GM21423 (cell line): ENCODE measurements around the gene FCN1.
"Not testable (repeated sequence)": the region's sequence is repeated elsewhere in the genome, so short reads cannot be mapped to it uniquely, and the experiment has no call there.

Experiments
- ATAC-seq: cut with Tn5 transposase; IDR thresholded peaks from one replicate; pipeline ENCODE4 v1.9.1; 2021; ENCODE audit warnings: mild to moderate bottlenecking, moderate library complexity; ENCODE audit not compliant: unreplicated experiment

Gene FCN1

DNA sequence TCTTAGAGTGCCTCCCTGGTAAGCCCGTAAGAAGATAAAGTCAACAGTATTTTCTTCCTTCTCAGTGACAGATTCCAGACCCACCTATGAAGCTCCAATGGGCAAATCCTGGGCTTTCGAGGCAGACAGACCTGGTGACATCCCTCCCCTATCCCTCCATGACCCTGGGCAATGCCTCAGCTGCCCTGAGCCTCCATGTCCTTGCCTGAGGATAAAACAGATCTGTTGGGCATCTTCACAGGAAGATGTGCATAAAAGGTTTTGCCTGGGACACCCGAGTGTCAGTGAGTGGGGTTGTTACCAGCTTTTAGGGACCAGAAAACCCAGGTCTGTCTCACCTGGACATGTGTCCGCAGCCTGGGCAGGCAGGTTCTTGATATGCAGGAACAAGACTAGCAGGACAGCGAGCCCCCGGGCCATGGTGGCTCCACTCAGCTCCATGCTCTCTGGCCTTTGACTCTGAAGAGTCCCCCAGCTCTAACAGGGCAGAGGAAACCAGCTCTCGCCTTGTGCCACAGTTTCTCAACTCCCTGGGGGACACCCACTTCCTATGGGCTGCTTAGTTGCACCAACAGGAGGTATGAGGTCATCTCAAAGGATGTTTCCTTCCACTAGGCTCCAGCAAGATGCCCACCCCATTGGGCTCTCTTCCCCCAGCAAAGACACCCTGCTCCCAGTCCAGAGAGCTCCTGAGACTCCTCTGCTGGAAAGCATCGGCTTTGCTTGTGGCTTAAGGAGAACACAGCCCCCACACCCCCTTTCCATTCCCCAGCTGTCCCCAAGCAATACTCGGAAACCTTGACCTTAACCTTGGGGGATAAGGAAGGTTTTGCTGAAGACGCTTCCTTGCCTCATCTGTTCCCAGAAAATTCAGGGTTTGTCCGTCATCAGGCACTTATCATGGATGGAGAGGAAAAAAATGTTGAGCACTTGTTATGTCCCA lies at the start of gene FCN1:
Gene FCN1, minus strand, starts transcription at position 482 of the 943 bp plus-strand sequence. Its CDS starts 41 bp downstream, at position 441.
- no peak for ATAC-seq

DNA sequence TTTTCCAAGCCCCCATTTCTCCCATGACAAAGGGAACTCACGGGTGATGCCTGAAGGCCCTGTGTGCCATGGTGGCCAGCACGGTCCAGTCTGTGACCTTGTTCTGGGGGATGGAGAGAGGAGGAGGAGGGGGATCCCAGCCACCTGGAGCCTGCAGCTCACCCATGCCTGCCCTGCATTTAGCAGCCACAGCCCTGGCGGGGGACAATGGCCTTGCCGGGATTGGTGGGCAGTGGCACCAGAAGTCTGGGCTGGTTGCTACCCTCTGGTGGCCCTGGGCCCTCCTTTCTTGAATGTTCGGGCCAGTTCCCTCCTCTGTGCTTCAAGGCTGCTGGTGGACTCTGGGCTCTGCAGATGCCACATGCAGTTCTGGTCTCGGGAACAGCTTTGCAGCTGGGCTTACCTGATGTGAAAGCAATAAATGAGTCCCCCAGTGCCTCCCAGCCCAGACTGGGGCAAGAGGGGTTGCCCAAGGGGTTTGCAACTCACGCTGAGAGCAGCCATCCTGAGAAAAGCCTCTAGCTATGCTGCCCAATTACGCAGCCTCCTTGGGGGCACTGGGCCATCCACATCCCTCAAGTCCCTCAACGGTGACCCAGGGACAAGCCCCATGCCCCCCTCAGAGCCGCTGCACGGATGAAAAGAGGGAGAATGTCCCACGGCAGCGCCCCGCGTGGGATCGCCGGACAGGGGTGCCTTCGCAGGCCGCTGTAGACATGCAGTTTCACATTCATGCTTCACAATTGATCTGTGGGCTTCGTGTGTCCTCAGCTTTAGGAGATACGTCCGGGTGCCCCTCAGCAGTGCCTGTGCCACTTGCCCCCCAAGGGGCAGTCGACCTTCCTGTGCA lies 49.2 kb upstream of the FCN1 start:
- no peak for ATAC-seq

DNA sequence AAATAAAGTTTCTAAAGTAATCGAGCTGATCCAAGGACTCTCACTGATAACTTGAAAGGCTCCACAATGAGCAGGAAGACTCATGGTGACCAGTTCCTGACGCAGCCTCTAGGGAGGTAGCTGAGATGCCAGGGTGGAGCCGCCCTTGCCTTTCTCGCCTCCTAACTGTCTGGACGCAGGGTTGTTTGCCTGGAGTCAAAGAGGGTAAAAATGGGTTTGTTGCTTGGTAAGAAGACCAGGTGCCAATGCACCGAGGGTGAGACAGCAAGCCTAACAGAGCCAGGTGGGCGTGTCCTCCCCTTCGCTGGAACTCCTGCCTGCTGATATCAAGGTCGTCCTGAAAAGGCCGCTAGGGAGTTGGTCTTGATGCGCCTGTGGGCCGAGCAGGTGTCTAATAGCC lies 48.6 kb upstream of the FCN1 start:
- no peak for ATAC-seq

DNA sequence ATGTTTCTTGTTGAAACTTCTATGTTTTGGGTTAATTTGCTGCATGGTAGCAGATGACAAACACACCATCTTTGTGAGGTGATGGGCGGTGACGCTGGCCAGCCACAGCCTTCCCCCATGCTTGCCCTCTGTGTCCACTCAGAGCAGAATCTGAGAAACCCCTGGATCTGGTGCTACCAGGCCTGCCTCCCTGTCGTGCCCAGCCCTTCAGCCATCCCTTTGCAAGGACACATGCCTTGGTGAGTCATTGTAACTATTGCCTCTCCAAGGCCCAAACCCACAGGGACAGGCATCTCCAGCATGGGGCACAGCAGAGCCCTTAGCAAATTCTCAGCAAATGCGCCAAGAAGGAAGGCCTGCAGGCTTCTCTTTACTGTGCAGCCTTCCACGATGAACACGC lies 48.1 kb upstream of the FCN1 start:
- ATAC-seq, result no peak

DNA sequence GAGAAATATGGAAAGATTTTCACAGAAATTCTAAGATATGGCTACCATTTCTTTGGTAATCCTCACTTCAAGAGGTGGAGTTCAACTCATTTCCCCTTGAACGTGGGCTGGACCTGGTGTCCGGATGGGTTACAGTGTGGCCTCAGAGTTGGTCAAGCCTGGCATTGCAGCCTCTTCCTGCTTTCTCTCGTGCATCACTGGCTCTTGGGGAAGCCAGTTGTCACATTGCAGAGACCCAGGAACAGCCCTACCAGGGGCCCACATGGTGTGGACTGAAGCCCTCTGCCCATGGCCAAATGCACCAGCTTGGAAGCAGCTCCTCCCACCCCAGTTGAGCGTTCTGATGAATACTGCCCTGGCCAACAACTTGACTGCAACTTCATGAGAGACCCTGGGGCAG lies 47.7 kb upstream of the FCN1 start:
- ATAC-seq, result no peak

DNA sequence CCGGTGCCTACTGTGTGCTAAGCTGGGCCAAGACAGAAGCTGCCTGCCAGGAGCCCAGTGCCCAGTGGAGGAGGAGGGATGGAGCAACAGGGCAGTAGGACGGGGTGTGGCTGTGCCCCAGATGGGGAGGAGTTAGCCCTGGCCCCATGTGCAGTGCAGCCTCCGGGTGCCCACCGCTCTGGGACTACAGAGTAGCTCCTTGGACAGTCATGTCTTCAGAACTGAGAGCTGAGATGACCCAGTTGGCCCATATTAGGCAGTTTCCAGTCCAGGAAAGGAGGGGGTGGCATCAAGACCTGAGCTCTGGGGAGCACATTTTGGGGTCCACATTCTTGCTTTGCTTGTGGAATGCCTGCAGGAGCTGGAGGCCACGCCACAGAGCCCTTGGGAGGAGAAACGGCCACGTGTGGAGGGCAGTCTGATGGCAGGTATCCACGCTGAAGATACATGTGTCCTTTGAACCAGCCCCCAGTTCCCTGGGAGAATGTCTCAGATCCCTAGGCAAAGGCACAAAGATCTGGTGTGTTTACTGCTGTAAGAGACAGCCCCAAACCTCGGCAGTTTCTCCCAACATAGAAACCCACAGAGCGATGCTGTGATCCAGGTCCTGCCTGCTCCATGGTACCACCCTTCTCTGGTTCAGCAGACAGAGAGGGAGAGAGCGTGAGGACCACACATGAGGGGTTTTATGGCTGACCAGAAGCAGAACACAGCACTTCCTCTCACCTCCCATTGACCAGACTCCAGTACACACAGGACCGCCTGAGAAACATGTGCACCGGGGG lies 46.8 kb upstream of the FCN1 start:
- ATAC-seq, result no peak

DNA sequence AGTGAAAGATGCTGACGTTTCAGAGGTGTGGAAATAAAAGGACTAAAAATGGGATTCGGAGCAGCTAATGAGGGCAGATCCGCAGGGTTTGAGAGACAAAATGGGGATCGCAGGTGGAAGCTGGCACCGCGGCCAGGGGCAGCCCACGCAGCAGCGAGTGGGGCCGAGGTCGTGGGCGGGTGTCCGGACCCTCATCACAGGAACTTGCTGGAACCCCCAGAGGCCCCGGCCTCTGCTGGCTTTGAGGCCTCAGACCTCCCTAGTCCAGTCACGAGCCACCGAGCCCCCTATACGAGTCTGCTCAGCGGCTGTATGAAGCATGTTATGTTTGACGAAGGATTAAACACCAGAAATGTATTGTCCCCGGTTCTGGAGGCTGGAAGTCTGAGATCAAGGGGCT lies 45.8 kb upstream of the FCN1 start:
- ATAC-seq, result no peak

DNA sequence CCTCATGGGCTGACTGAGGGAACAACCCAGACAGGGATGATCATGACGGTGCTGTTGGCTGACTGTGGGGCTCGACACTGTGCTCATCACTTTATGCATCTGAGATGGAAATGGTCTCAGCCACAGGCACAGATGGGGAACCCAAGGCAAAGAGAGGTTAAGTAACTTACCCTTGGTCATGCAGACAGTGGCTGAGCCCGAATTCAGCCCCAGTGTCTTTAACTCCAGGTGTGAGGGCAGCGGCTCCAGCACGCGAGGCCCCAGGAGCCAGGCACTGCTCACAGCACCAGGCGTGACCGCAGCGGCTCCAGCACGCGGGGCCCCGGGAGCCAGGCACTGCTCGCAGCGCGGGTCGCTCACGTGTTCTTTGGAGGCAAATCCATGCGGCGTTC lies 45.3 kb upstream of the FCN1 start:
- ATAC-seq, result no peak

DNA sequence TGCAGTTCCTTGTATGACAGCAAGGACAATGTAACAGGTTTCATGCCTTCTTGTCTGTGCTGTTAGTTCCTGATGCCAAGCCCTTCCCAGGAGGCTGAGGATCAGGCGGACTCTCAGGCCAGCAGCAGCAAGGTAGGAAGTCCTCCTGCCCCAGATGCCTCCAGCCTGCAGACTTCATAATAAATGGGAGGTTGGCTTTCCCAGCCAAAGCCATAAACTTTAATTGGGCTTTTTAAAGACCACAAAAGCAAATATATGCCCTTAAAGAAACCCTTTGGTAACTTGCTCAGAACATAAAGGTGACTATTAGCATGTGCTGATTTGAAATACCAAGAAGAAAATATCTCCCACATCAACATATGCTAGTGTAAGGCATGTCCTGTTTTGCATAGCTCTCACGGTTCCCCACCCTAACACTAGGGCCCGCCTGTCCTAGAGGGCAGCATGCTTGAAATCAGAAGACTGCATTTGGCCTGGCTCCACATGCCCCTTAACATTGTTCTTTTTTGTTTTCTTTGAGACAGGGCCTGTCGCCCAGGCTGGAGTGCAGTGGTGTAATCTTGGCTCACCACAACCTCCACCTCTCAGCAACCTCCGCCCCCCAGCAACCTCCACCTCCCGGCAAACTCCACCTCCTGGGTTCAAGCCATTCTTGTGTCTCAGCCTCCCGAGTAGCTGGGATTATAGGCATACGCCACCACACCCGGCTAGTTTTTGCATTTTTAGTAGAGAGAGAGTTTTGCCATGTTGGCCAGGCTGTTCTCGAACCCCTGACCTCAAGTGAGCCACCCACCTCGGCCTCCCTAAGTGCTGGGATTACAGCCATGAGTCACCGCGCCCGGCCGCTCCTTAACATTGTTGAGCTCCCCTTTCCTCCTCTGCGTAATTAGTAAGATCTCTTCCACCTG lies 44.6 kb upstream of the FCN1 start:
- no peak for ATAC-seq

DNA sequence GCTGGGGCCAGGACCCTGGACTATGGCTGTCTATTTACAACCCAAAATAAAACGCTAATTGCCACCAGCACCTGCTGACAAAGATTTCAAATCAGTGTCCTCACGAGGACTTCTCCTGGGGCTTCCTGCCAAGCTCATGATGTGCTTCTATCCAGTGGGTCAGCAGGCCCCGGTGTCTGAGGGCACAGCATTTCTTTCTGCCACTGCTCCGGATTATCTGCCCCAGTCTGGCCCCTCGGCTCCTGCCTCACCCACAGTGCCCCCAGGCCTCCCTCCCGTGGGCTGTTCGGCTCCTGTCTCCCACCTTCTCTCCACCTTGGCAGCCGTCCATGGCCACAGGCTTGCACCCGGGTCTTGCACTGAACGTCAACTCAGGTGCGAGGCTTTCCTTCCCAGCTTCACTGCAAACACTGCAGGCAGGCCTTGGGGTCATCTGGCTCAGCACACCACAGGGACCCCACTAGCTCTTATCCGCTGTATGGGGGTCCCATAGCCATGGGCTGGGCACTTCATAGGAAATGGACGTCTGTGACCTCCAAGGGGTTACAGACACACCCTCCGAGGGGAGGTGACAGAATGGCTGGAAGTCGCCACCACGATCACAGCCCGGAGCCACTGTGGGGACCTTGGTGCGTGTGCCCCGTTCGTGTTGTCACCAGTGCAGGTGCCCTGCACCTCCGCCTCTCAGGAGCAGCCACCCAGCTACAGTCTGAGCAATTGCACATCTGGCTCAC lies 43.8 kb upstream of the FCN1 start:
- ATAC-seq, result no peak

DNA sequence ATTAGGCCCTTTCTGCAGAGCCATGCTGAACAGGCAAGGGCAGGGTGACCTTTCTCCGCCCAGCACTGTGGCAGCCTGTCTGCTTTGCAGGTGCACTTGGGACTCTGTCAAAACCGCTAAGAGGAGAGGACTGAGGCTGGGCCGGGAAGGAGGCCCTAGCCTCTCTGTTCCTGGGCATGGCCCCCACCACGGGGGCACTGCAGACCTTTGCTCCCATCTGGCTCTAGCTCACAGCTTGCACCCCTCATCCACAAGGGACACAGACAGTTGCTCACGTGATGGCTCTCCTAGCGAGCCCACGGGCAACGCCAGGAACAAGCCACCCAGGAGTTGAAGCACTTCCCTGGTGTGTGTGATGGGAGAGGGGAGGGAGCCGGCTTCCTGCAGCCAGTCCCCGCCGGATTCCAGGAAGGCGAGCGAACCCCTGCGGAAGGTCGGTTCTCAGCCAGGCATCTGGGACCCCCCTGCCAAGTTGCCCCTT lies 43.0 kb upstream of the FCN1 start:
- ATAC-seq, result no peak

DNA sequence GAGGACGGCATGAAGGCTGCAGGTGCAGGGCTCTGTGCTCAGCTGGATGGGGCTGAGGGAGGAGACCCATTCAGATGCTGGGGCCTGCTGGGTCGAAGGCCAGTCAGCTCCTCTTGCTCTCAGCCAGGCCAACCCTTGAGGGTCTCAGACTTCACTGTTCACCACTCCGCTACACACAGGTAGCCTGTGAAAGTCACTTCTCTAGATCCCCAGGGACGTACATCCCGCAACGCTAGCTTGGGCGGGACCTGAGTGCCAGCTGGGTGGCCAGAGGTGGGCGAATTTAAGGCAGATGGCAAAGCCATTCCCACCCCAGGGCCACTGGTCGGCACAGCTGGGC lies 42.2 kb upstream of the FCN1 start:
- ATAC-seq, result no peak

DNA sequence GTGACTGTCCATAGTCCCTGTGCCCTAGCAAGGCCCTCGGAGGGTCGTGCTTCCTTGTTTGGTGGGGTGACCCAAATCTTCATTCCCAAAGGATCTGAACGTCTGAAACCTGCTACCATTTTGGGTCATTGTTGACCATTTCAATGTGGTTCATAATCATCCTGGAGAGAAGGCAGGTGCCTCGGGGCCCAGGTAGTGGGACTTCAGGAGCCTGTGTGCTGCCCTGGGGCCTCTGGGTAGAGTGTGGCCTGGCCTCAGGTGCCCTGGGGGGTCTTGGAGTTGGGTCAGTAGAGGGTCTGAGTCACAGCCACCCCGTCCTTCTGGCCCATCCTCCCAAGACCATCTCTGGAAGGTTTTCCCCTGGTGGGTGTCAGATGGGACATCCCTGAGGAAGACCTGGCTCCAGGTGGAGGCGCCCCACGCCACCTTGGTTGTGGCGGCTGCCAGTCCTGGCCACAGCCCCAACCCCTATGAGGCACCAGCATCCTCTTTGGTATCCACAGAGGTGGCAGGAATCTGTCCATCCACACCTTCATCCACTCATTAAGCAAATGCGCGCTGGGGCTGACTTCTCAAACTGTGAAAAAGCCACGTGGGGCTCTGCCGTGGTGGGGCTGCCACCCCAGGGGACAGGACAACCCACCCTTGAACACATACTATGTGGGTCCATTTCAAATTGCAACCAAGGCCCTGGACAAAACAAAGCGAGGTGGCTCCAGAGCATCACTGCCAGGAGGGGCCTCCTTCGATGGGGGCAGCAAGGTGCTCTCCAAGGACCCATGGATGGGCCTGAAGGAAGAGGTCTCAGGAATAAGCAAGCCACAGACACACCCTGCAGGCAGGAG lies 41.6 kb upstream of the FCN1 start:
- ATAC-seq, result no peak

DNA sequence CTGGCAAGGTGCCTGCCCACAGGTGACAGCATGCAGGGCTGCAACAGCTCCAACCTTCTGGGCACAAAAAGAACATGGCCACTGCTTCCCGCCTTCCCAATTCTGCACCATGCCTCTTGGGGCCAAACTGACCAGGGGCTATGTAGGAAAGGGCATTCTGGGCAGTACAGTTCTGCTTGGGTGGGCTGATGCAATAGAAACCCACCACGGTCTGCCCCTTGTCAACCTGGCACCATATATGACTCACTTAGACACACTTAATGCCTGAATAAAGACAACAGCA lies 40.2 kb upstream of the FCN1 start:
- ATAC-seq, result no peak

DNA sequence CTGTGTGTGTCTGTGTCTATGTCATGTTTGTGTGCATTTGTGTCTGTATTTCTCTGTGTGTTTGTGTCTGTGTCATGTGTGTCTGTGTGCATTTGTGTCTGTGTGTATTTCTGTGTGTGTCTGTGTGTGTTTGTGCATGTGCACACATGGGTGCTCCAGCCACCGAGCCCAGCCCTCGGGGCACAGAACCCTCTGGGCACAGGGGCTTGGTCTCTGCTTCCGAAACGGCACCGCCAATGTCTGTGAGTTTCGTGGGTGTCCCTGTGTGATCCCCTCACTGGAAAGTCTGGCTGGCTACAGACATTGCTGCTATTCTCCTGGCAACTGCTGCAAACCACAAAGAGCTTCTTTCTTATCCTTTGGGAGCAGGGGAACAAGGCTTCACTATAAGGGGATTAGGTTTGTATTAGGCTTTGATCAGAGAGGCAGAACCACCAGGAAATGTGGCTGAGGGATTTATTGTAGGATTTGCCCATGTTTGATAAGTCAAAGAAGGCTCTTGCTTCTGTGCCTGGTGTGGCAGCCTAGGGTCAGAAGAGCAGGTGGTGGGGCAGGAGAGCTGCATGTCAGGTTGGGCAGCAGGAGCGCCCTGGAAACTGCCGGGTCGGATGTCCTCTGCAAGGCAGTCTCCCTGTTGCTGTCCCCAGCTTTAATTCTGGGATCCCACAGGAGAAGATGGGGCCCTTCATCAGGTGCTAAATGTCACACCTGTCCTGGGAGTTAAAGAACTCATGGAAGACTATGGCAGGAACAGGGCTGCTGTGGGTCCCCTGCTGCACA lies 39.6 kb upstream of the FCN1 start:
- no peak for ATAC-seq

DNA sequence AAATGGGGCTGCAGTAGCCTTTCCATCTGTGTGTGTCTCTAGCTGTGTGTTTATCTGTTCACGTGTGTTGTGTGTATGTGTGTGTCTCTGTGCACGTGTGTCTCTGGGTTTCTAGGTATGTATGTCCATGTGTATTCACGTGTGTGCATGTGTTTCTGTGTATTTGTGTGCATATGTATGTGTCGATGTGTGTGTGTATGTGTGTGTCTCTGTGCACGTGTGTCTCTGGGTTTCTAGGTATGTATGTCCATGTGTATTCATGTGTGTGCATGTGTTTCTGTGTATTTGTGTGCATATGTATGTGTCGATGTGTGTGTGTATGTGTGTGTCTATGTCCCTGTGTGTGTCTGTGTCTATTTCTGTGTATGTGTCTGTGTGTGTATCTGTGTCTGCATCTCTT lies 38.7 kb upstream of the FCN1 start:
- not testable (repeated sequence) for ATAC-seq

DNA sequence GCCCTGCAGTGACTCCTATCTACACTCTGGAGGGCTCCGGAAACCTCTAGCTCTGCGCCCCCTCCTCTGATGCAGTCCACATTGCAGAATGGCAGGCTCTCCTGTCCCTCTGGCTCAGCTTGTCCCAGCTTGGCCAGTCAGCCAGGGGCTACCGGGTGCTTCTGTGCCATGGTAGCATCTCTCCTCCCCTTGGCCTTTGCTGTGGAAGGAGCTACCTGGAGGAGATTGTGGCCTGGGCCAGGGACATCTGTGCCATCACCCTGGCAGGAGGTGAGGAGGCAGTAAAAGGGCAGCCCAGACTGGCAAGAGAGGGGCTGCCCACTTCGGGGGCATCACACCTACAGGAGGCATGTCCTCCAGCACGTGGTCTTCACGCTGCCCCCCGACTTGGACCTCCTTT lies 38.1 kb upstream of the FCN1 start:
- ATAC-seq, result no peak

DNA sequence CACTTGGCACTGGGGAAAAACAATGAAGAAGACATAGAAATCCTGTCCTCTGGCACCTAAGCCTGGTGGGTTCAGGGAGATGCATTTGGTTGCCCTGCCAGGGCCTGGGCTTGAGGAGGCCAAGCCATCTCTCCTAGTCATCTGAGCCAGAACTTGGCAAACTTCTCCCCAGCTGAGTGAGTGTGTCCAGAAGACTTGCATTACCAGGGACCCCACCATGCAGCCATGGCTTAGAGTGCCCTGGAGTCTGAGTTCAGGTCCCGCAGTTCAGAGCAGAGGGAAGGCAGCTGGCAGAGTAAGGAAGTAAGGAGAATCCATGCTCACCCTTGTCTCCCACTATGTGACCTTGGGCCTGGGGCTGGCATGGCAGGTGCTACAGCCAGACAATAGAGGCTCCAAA lies 37.4 kb upstream of the FCN1 start:
- ATAC-seq, result no peak
